OCI-LY3 (cell line): ENCODE data around the gene ACOX3.

ENCODE experiments used
- CTCF ChIP-seq: fragments of 200-600, 300-600 bp; sonication (generic); IDR thresholded peaks from 2 replicates; pipeline ENCODE4 v1.5.1; 2014; ENCODE audit warnings: antibody characterized with exemption, low read length, low read depth
- EZH2phosphoT487 ChIP-seq: fragments of 200-600 bp; shearing (Covaris generic); IDR thresholded peaks from 2 replicates; pipeline ENCODE4 v1.6.1; 2018; ENCODE audit warnings: antibody characterized with exemption, mixed run types, low read depth

DNA sequence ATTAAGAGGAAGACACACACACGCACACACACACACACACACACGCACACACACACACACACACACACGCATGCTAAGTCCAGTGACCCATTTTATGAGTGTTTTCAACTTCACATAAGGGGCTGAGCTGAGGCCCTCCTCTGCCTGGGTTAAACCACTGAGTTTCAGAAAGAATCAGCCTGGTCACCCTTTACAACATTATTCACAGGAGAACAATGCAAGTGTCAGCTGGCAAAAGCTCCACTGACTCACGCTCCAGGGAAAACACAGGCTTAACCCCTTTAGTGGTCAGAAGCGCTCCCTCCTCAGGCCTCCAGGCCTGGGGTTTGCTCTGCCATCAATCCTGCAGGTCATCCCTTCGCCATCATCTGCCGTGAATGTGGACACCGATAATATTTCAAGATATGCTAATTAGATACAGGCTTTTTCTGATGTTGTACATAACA lies 46.9 kb downstream of the ACOX3 start:
- no peak for TF ChIP-seq CTCF
- no peak for TF ChIP-seq EZH2phosphoT487
